Thymus (tissue), 11 donors: ENCODE data around the gene ETFBKMT. TPM values are rescaled to one million over a fixed set of nuclear protein-coding genes. Genes with fewer than 3 reads are reported as not detected.
A peak's percentile ranks its signal among the peaks of the same experiment; 100 is the strongest.

Source experiments
- DNase-seq, 9 donors: peaks; one replicate each; pipeline ENCODE4 v3.0.0-alpha.2; 2013; ENCODE audit warnings: low spot score in 9 of 9, low read depth in 6 of 9, missing footprints in 1 of 9
- H3K27ac ChIP-seq, 2 donors: one replicate each; pipeline ENCODE4 v1.5.1; 2013; ENCODE audit warnings: control low read depth in 1 of 2, low read depth in 1 of 2, low read length in 1 of 2, mild to moderate bottlenecking in 1 of 2, moderate library complexity in 1 of 2
- H3K27me3 ChIP-seq, 2 donors: one replicate each; pipeline ENCODE4 v1.5.1; 2013; ENCODE audit warnings: low read length in 1 of 2; ENCODE audit not compliant: control insufficient read depth in 2 of 2, insufficient read depth in 1 of 2
- H3K36me3 ChIP-seq, 2 donors: one replicate each; pipeline ENCODE4 v1.5.1; 2013; ENCODE audit warnings: low read length in 1 of 2, mild to moderate bottlenecking in 1 of 2, moderate library complexity in 1 of 2; ENCODE audit not compliant: control insufficient read depth in 2 of 2, insufficient read depth in 2 of 2
- H3K4me1 ChIP-seq, 2 donors: one replicate each; pipeline ENCODE4 v1.5.1; 2013; ENCODE audit warnings: low read length in 2 of 2; ENCODE audit not compliant: control insufficient read depth in 2 of 2, insufficient read depth in 2 of 2
- H3K4me3 ChIP-seq, 2 donors: one replicate each; pipeline ENCODE4 v1.5.1; 2013; ENCODE audit warnings: low read length in 2 of 2, control low read depth in 1 of 2, mild to moderate bottlenecking in 1 of 2
- H3K9me3 ChIP-seq, 2 donors: one replicate each; pipeline ENCODE4 v1.5.1; 2013; ENCODE audit warnings: low read length in 1 of 2, mild to moderate bottlenecking in 1 of 2; ENCODE audit not compliant: control insufficient read depth in 2 of 2, insufficient read depth in 1 of 2
- WGBS: extraction: QIAGEN DNeasy Blood & Tissue Kit; methylation state at CpG from one replicate; pipeline ENCODE4 v1.1.7; 2013; 5-methylcytosine and 5-hydroxymethylcytosine counted together
- polyA plus RNA-seq: library from polyadenylated mRNA; stranded (reverse); fragments of 200-250 nt; gene quantifications from one replicate; pipeline ENCODE4 v1.2.3, GENCODE V29; 2013
- total RNA-seq: library from RNA; stranded (reverse); fragments of 120-200 nt; gene quantifications from one replicate; pipeline ENCODE4 v1.2.4, GENCODE V29; 2013
- donor health status: healthy.

ETFBKMT gene
- total and polyA plus RNA-seq, 2 donors, result 0.94 to 1.5 TPM

GRCh38 chr12:31650918-31651317 lies 8.6 kb upstream of the ETFBKMT start:
- Histone ChIP-seq H3K36me3 (no peaks in the 10 kb centered on the region), H3K4me3 (no peak overlapping the region), H3K4me1 (peaks cover 0 to 9% of the 10 kb centered on the region in 2 donors), H3K27me3 (no peaks in the 10 kb centered on the region), H3K9me3 (no peaks in the 10 kb centered on the region), H3K27ac (no peak overlapping the region)
- WGBS, result 94% methylated on average over 6 of the region's 6 CpGs
- no peak for DNase-seq

- H3K9me3 ChIP-seq, result no peaks in the 10 kb centered on the region
- H3K27ac ChIP-seq, result no peak overlapping the region
- 93% methylated on average over 18 of the region's 18 CpGs for WGBS
- no peak overlapping the region for H3K4me3 ChIP-seq
- DNase-seq, result no peak
- H3K36me3 ChIP-seq, result no peaks in the 10 kb centered on the region
- H3K27me3 ChIP-seq, result no peaks in the 10 kb centered on the region
- H3K4me1 ChIP-seq, result peaks cover 0 to 9% of the 10 kb centered on the region in 2 donors
Measured at GRCh38 chr12:31651893-31652521, 7.5 kb upstream of the ETFBKMT start.

- peaks cover 4 to 17% of the 10 kb centered on the region in 2 donors for H3K4me1 ChIP-seq
- no peaks in the 10 kb centered on the region for H3K27me3 ChIP-seq
- H3K36me3 ChIP-seq, result no peaks in the 10 kb centered on the region
- H3K4me3 ChIP-seq, result no peak overlapping the region
- WGBS, result over 99% methylated on average over 4 of the region's 4 CpGs
- no peak for DNase-seq
- H3K9me3 ChIP-seq, result no peaks in the 10 kb centered on the region
- H3K27ac ChIP-seq, result no peak overlapping the region
Measured at GRCh38 chr12:31655208-31655607, 4.3 kb upstream of the ETFBKMT start.

- WGBS, result 96% methylated on average over 1 of the region's 1 CpG
- Histone ChIP-seq H3K4me3 (no peak overlapping the region), H3K27ac (no peak overlapping the region), H3K9me3 (no peaks in the 10 kb centered on the region), H3K36me3 (no peaks in the 10 kb centered on the region), H3K4me1 (peaks cover 4 to 17% of the 10 kb centered on the region in 2 donors), H3K27me3 (no peaks in the 10 kb centered on the region)
- no peak for DNase-seq
Measured at GRCh38 chr12:31655792-31656191, 3.7 kb upstream of the ETFBKMT start.

GRCh38 chr12:31658471-31659086 lies 909 bp upstream of the ETFBKMT start:
- Histone ChIP-seq H3K27me3 (no peaks in the 10 kb centered on the region), H3K27ac (peak overlapping the region; percentile 93 to 99), H3K36me3 (no peaks in the 10 kb centered on the region), H3K9me3 (peaks cover 0 to 5% of the 10 kb centered on the region in 2 donors), H3K4me3 (peak overlapping the region; percentile 70 to 87), H3K4me1 (peaks cover 4 to 9% of the 10 kb centered on the region in 2 donors)
- 22% methylated on average over 11 of the region's 11 CpGs for WGBS
- DNase-seq, result peak in 1 of 9 donors; percentile 23

GRCh38 chr12:31662176-31662849 lies 2.8 kb downstream of the ETFBKMT start:
- WGBS, result 96% methylated on average over 6 of the region's 6 CpGs
- H3K27me3 ChIP-seq, result no peaks in the 10 kb centered on the region
- DNase-seq, result no peak

GRCh38 chr12:31663576-31663975 lies 4.1 kb downstream of the ETFBKMT start:
- no peak for DNase-seq
- WGBS, result 86% methylated on average over 4 of the region's 4 CpGs
- Histone ChIP-seq H3K36me3 (no peaks in the 10 kb centered on the region), H3K4me3 (no peak overlapping the region), H3K4me1 (peaks cover 1 to 6% of the 10 kb centered on the region in 2 donors), H3K27me3 (no peaks in the 10 kb centered on the region), H3K9me3 (peaks cover 0 to 12% of the 10 kb centered on the region in 2 donors), H3K27ac (no peak overlapping the region)

More at GRCh38 chr12:31662176-31662849, 2.8 kb downstream of the ETFBKMT start:
- H3K4me3 ChIP-seq, result no peak overlapping the region
- peaks cover 4 to 9% of the 10 kb centered on the region in 2 donors for H3K4me1 ChIP-seq
- peaks cover 0 to 9% of the 10 kb centered on the region in 2 donors for H3K9me3 ChIP-seq
- H3K36me3 ChIP-seq, result no peaks in the 10 kb centered on the region
- no peak overlapping the region for H3K27ac ChIP-seq

GRCh38 chr12:31664038-31664437 lies 4.5 kb downstream of the ETFBKMT start:
- H3K4me1 ChIP-seq, result peaks cover 0 to 4% of the 10 kb centered on the region in 2 donors
- H3K27ac ChIP-seq, result no peak overlapping the region
- peaks cover 0 to 12% of the 10 kb centered on the region in 2 donors for H3K9me3 ChIP-seq
- H3K36me3 ChIP-seq, result no peaks in the 10 kb centered on the region
- no peaks in the 10 kb centered on the region for H3K27me3 ChIP-seq
- DNase-seq, result no peak
- no peak overlapping the region for H3K4me3 ChIP-seq
- 93% methylated on average over 6 of the region's 6 CpGs for WGBS

- DNase-seq, result no peak
- no peaks in the 10 kb centered on the region for H3K27me3 ChIP-seq
- H3K4me1 ChIP-seq, result no peaks in the 10 kb centered on the region
- peaks cover 0 to 8% of the 10 kb centered on the region in 2 donors for H3K36me3 ChIP-seq
- no peak overlapping the region for H3K4me3 ChIP-seq
- no peak overlapping the region for H3K27ac ChIP-seq
- H3K9me3 ChIP-seq, result peaks cover 0 to 15% of the 10 kb centered on the region in 2 donors
Measured at GRCh38 chr12:31669020-31669419, 9.5 kb downstream of the ETFBKMT start.
